Upper lobe of left lung (tissue), 6 donors: ENCODE results near the gene ARFGEF3. TPM values are rescaled to one million over a fixed set of nuclear protein-coding genes. Genes with fewer than 3 reads are reported as not detected.

Source experiments
- ATAC-seq, 2 donors: fragments of 200-7000 bp; cut with Tn5 transposase; one replicate each; pipeline ENCODE4 v1.9.1; 2022; ENCODE audit warnings: mild to moderate bottlenecking in 2 of 2, moderate library complexity in 2 of 2; ENCODE audit not compliant: low FRiP score in 2 of 2
- DNase-seq, 2 donors: peaks; one replicate each; pipeline ENCODE4 v3.0.0-alpha.2; 2019 to 2020
- H3K27ac ChIP-seq, 4 donors: fragments of 200-600 bp; sonication (generic); one replicate each; pipeline ENCODE4 v1.5.1; 2016 to 2019
- H3K27me3 ChIP-seq, 4 donors: fragments of 200-600 bp; sonication (generic); one replicate each; pipeline ENCODE4 v1.5.1; 2017 to 2019
- H3K36me3 ChIP-seq, 4 donors: fragments of 200-600 bp; sonication (generic); one replicate each; pipeline ENCODE4 v1.5.1; 2016 to 2019
- H3K4me1 ChIP-seq, 4 donors: fragments of 200-600 bp; sonication (generic); one replicate each; pipeline ENCODE4 v1.5.1; 2018 to 2019
- H3K4me3 ChIP-seq, 4 donors: fragments of 200-600 bp; sonication (generic); one replicate each; pipeline ENCODE4 v1.5.1; 2017 to 2019; ENCODE audit warnings: mild to moderate bottlenecking in 2 of 4, moderate library complexity in 1 of 4
- H3K9me3 ChIP-seq, 4 donors: fragments of 200-600 bp; sonication (generic); one replicate each; pipeline ENCODE4 v1.5.1; 2018 to 2019
- CTCF ChIP-seq, 6 experiments: fragments of 450-650 bp in 4 of 6; fragments of 200-600 bp in 2 of 6; sonication (generic) in 2 of 6; IDR thresholded peaks; one replicate each; pipeline ENCODE4 v1.5.1; 2016 to 2019; ENCODE audit warnings: antibody characterized with exemption in 6 of 6
- EP300 ChIP-seq, 4 donors: sonication (generic); formaldehyde crosslinking; IDR thresholded peaks; one replicate each; pipeline ENCODE4 v1.5.1; 2017; ENCODE audit warnings: antibody characterized with exemption in 4 of 4, control low read depth in 2 of 4
- POLR2A ChIP-seq, 4 donors: fragments of 450-650 bp; IDR thresholded peaks; one replicate each; pipeline ENCODE4 v1.5.1; 2016 to 2017; ENCODE audit warnings: antibody characterized with exemption in 4 of 4, mild to moderate bottlenecking in 2 of 4
- POLR2AphosphoS5 ChIP-seq, 2 donors: sonication (generic); formaldehyde crosslinking; IDR thresholded peaks; one replicate each; pipeline ENCODE4 v1.5.1; 2017; ENCODE audit warnings: antibody characterized with exemption in 2 of 2
- WGBS, 2 donors: methylation state at CpG; one replicate each; pipeline ENCODE4 v1.1.5; 2017 to 2018; 5-methylcytosine and 5-hydroxymethylcytosine counted together
- total RNA-seq, 6 donors: library from RNA; depleted of rRNA in 4 of 6; stranded (reverse); fragments of >200 nt in 4 of 6; gene quantifications; one replicate each; pipeline versions ENCODE4 v1.1.0 to v1.2.1, GENCODE V29; 2016 to 2021
- donor health status: DM: no; HTN: no; CAD: no; lungs with moderate emphysema.
- donor health status: DM: no; HTN: yes; CAD: no; lungs with severe emphysema.

Gene ARFGEF3
- total RNA-seq, 6 donors from 2014 or later: 19.8 to 53.6 (median 30.5) TPM

GRCh38 chr6:138231381-138231886, 69.7 kb downstream of the ARFGEF3 start:
- DNase-seq: no peak
- H3K4me3 ChIP-seq: no peak overlapping the region
- H3K4me1 ChIP-seq: peaks cover 0 to 24% (median 8%) of the 10 kb centered on the region in 4 donors
- no peaks in the 10 kb centered on the region for H3K27me3 ChIP-seq
- no peaks in the 10 kb centered on the region for H3K36me3 ChIP-seq
- no peaks in the 10 kb centered on the region for H3K9me3 ChIP-seq
- no peak for ATAC-seq
- TF ChIP-seq EP300 (IDR thresholded peaks at IDR 0.05): no peak
- TF ChIP-seq POLR2AphosphoS5 (IDR thresholded peaks at IDR 0.05): no peak
- TF ChIP-seq POLR2A (IDR thresholded peaks at IDR 0.05): no peak
- no peak for TF ChIP-seq CTCF (IDR thresholded peaks at IDR 0.05)
- H3K27ac ChIP-seq: peak overlapping the region in 1 of 4 donors; percentile 41
- WGBS, 2 donors: 37 to 43% methylated on average over 4 of the region's 4 CpGs

- no peak for DNase-seq
- Histone ChIP-seq H3K27ac (no peak overlapping the region), H3K4me1 (peaks cover 0 to 14% (median 6%) of the 10 kb centered on the region in 4 donors), H3K9me3 (no peaks in the 10 kb centered on the region), H3K27me3 (no peaks in the 10 kb centered on the region), H3K36me3 (no peaks in the 10 kb centered on the region), H3K4me3 (no peak overlapping the region)
- TF ChIP-seq CTCF (IDR thresholded peaks at IDR 0.05) (no peak), POLR2AphosphoS5 (IDR thresholded peaks at IDR 0.05) (no peak), POLR2A (IDR thresholded peaks at IDR 0.05) (no peak), EP300 (IDR thresholded peaks at IDR 0.05) (no peak)
- ATAC-seq: no peak
- WGBS, 2 donors: 64 to 87% methylated on average over 2 of the region's 2 CpGs
These were observed 72.6 kb downstream of the ARFGEF3 start for GRCh38 chr6:138234363-138234762.

GRCh38 chr6:138235205-138235604, 73.5 kb downstream of the ARFGEF3 start:
- H3K4me1 ChIP-seq: peaks cover 0 to 14% (median 6%) of the 10 kb centered on the region in 4 donors
- no peak overlapping the region for H3K4me3 ChIP-seq
- no peaks in the 10 kb centered on the region for H3K27me3 ChIP-seq
- 80 to 100% methylated on average over 1 of the region's 1 CpG for WGBS, 2 donors
- DNase-seq (no peak), ATAC-seq (no peak)
- no peaks in the 10 kb centered on the region for H3K9me3 ChIP-seq
- H3K27ac ChIP-seq: no peak overlapping the region
- no peak for TF ChIP-seq POLR2AphosphoS5 (IDR thresholded peaks at IDR 0.05)
- TF ChIP-seq EP300 (IDR thresholded peaks at IDR 0.05): no peak
- TF ChIP-seq CTCF (IDR thresholded peaks at IDR 0.05): no peak
- TF ChIP-seq POLR2A (IDR thresholded peaks at IDR 0.05): no peak
- H3K36me3 ChIP-seq: no peaks in the 10 kb centered on the region

GRCh38 chr6:138235693-138236092, 74.0 kb downstream of the ARFGEF3 start:
- Histone ChIP-seq H3K4me1 (peaks cover 0 to 14% (median 6%) of the 10 kb centered on the region in 4 donors), H3K36me3 (no peaks in the 10 kb centered on the region), H3K27ac (no peak overlapping the region), H3K27me3 (no peaks in the 10 kb centered on the region), H3K4me3 (no peak overlapping the region), H3K9me3 (no peaks in the 10 kb centered on the region)
- ATAC-seq: no peak
- 57 to 71% methylated on average over 1 of the region's 1 CpG for whole genome bisulfite sequencing, 2 donors
- no peak for DNase-seq
- no peak for TF ChIP-seq CTCF (IDR thresholded peaks at IDR 0.05)
- TF ChIP-seq EP300 (IDR thresholded peaks at IDR 0.05): no peak
- no peak for TF ChIP-seq POLR2A (IDR thresholded peaks at IDR 0.05)
- no peak for TF ChIP-seq POLR2AphosphoS5 (IDR thresholded peaks at IDR 0.05)

- H3K27me3 ChIP-seq: no peaks in the 10 kb centered on the region
- no peaks in the 10 kb centered on the region for H3K36me3 ChIP-seq
- H3K4me1 ChIP-seq: no peaks in the 10 kb centered on the region
- ATAC-seq: no peak
- H3K9me3 ChIP-seq: no peaks in the 10 kb centered on the region
- 82 to 100% methylated on average over 2 of the region's 2 CpGs for WGBS, 2 donors
- H3K4me3 ChIP-seq: no peak overlapping the region
- no peak for TF ChIP-seq EP300 (IDR thresholded peaks at IDR 0.05)
- no peak for TF ChIP-seq POLR2A (IDR thresholded peaks at IDR 0.05)
- no peak for TF ChIP-seq POLR2AphosphoS5 (IDR thresholded peaks at IDR 0.05)
- no peak for TF ChIP-seq CTCF (IDR thresholded peaks at IDR 0.05)
- DNase-seq: no peak
- H3K27ac ChIP-seq: no peak overlapping the region
These were observed 75.7 kb downstream of the ARFGEF3 start for GRCh38 chr6:138237463-138237862.
